ENCODE data around the gene AQP6.

AQP6 gene

DNA sequence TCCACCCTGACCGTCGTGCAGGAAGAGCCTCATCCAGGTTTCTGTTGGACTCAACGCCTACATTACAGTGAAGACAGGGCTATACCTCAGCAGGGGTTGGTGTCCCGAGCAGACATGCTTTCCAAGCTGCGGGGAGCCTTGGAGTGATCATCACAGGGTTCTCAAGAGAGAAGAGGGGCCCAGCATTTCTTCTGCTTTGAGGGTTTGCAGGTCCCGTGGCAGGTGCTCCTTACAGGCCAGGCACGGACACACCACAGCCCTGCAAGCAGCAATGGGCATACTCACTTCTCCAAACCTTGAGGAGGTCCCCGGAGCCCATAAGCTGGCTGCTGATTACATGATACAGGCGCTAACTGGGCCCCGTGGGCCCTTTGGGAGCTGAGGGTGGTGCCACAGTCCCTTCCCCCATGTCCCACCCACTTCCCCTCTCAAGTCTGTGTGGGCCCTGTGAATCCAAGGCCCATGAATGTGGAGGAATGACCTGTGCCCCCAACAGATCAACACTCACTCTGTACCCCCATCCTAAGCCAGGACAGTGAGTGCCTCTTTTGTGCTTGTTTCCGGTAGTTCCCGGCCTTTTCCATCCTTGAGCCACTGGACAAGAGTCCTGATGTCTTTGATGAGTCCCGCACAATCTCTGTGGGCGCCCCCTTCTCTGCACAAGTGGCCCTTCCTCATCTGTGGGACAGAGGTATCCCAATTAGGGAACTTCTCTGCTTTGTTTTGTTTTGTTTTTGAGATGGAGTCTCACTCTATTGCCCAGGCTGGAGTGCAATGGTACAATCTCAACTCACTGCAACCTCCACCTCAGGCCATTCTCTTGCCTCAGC lies 21.1 kb upstream of the AQP6 start:
- no peaks in the 10 kb centered on the region for H3K79me2 ChIP-seq (ENCODE audit: control insufficient read depth, insufficient read depth, low read length, unreplicated experiment)
- no peak overlapping the region for H2AFZ ChIP-seq (ENCODE audit: low read length, unreplicated experiment)
- H3K27ac ChIP-seq (ENCODE audit: low read depth, low read length), result no peak overlapping the region
- H3K4me3 ChIP-seq (ENCODE audit: low read depth, low read length), result no peak overlapping the region
- no peaks in the 10 kb centered on the region for H3K4me1 ChIP-seq (ENCODE audit: control insufficient read depth, insufficient read depth, low read length, unreplicated experiment)
- H3K36me3 ChIP-seq (ENCODE audit: insufficient read depth, low read length), result no peaks in the 10 kb centered on the region
- H3K27me3 ChIP-seq (ENCODE audit: insufficient read depth, low read length), result no peaks in the 10 kb centered on the region

GRCh38 chr12:49952391-49953055 lies 20.2 kb upstream of the AQP6 start:
- Histone ChIP-seq H3K36me3 (ENCODE audit: insufficient read depth, low read length) (no peaks in the 10 kb centered on the region), H3K27ac (ENCODE audit: low read depth, low read length) (no peak overlapping the region), H3K4me1 (ENCODE audit: control insufficient read depth, insufficient read depth, low read length, unreplicated experiment) (no peaks in the 10 kb centered on the region), H2AFZ (ENCODE audit: low read length, unreplicated experiment) (no peak overlapping the region), H3K79me2 (ENCODE audit: control insufficient read depth, insufficient read depth, low read length, unreplicated experiment) (no peaks in the 10 kb centered on the region), H3K27me3 (ENCODE audit: insufficient read depth, low read length) (no peaks in the 10 kb centered on the region), H3K4me3 (ENCODE audit: low read depth, low read length) (no peak overlapping the region)

DNA sequence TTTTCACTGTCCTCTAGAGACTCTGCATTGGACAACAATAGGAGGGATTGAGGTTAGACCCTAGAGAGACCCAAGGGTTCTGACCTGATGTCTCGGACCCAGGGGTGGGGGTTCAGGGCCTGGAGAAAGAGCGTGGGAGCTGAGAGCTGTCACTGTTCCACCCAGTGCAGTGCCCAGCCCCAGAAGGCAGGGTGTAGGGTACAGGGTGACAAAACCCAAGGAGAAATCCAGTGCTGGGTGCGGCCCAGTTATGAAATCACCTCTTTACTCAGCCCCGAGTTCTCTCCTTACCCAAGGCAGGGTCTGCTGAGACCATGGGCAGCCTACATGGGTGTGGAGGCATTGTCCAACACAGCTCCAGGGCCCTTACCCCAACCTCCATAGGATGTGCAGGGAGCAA lies 19.6 kb upstream of the AQP6 start:
- no peak overlapping the region for H2AFZ ChIP-seq (ENCODE audit: low read length, unreplicated experiment)

GRCh38 chr12:49953961-49954846 lies 18.5 kb upstream of the AQP6 start:
- H2AFZ ChIP-seq (ENCODE audit: low read length, unreplicated experiment), result no peak overlapping the region
- no peaks in the 10 kb centered on the region for H3K27me3 ChIP-seq (ENCODE audit: insufficient read depth, low read length)
- no peak overlapping the region for H3K4me3 ChIP-seq (ENCODE audit: low read depth, low read length)
- no peaks in the 10 kb centered on the region for H3K79me2 ChIP-seq (ENCODE audit: control insufficient read depth, insufficient read depth, low read length, unreplicated experiment)
- H3K4me1 ChIP-seq (ENCODE audit: control insufficient read depth, insufficient read depth, low read length, unreplicated experiment), result peaks cover 1% of the 10 kb centered on the region
- no peak overlapping the region for H3K27ac ChIP-seq (ENCODE audit: low read depth, low read length)
- no peaks in the 10 kb centered on the region for H3K36me3 ChIP-seq (ENCODE audit: insufficient read depth, low read length)

More for the DNA sequence above, 19.6 kb upstream of the AQP6 start:
- Histone ChIP-seq H3K36me3 (ENCODE audit: insufficient read depth, low read length) (no peaks in the 10 kb centered on the region), H3K4me3 (ENCODE audit: low read depth, low read length) (no peak overlapping the region), H3K79me2 (ENCODE audit: control insufficient read depth, insufficient read depth, low read length, unreplicated experiment) (no peaks in the 10 kb centered on the region), H3K4me1 (ENCODE audit: control insufficient read depth, insufficient read depth, low read length, unreplicated experiment) (no peaks in the 10 kb centered on the region), H3K27ac (ENCODE audit: low read depth, low read length) (no peak overlapping the region), H3K27me3 (ENCODE audit: insufficient read depth, low read length) (no peaks in the 10 kb centered on the region)

DNA sequence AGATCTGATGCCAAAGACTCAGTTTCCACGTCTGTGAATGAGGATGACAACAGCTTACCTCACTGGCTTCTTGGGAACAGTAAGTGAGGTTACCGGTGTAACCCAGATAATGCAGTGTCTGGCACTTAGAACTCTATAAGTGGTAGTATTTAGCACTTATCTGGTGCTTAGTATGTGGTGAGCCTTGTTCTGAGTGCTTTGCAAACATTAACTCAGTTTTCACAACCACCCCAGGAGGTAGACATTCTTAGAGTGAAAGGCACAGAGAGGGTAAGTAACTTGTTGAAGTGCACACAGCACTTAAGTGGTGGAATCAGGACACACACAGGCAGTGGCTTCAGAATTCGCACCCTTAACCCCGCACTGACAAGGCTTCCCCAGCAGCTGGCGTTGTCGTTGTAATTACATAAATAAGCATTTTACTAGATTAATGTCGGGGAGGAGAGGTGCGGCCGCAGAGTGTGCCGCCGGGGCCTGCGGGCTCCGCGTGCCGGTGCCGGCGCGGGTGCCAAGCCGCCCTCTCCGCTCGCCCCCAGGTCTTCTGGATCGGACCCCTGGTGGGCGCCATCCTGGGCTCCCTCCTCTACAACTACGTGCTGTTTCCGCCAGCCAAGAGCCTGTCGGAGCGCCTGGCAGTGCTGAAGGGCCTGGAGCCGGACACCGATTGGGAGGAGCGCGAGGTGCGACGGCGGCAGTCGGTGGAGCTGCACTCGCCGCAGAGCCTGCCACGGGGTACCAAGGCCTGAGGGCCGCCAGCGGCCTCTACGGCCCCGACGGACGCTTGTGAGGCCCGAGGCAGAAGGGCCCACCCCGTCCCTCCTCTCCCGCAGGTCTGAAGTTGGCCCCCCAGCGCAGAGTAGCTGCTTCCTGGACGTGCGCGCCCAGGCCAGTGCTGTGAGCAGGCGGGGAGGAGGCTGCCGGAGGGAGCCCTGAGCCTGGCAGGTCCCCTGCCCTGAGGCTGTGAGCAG lies 17.6 kb upstream of the AQP6 start:
- peaks cover 11% of the 10 kb centered on the region for H3K4me1 ChIP-seq (ENCODE audit: control insufficient read depth, insufficient read depth, low read length, unreplicated experiment)
- H3K79me2 ChIP-seq (ENCODE audit: control insufficient read depth, insufficient read depth, low read length, unreplicated experiment), result no peaks in the 10 kb centered on the region
- no peaks in the 10 kb centered on the region for H3K36me3 ChIP-seq (ENCODE audit: insufficient read depth, low read length)
- H3K27me3 ChIP-seq (ENCODE audit: insufficient read depth, low read length), result no peaks in the 10 kb centered on the region
- H3K4me3 ChIP-seq (ENCODE audit: low read depth, low read length), result no peak overlapping the region
- H3K27ac ChIP-seq (ENCODE audit: low read depth, low read length), result no peak overlapping the region
- no peak overlapping the region for H2AFZ ChIP-seq (ENCODE audit: low read length, unreplicated experiment)

DNA sequence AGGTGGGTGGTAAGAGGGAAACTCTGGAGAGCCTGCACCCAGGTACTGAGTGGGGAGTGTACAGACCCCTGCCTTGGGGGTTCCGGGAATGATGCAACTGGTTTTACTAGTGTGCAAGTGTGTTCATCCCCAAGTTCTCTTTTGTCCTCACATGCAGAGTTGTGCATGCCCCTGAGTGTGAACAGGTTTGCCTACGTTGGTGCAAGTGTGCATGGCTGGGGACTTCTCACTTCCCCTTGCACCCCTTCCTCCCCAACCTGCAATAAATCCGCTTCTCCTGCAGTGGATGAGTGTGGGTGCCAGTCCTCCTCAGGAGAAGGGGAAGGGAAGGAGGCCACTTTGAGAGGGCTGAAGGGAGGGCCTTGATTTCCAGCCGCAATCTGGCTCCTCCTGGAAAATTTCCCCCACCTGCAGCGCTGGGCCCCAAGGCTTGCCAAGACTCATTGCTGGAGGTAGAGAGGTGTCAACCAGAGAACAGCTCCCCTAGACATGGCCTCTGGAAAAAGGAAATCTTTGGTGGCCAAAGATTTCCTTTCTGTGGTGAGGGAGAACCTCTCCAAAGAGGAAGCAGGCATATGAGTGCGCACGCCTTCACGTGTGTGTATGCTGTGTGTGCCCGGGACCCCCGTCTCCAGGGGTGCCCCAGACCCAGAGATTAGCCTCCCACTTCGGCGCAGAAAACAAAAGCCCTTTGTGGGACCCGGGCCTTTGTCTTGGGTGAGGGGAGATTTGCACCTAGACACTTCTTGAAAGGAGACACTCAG lies 16.7 kb upstream of the AQP6 start:
- H2AFZ ChIP-seq (ENCODE audit: low read length, unreplicated experiment), result no peak overlapping the region
- H3K4me1 ChIP-seq (ENCODE audit: control insufficient read depth, insufficient read depth, low read length, unreplicated experiment), result peaks cover 19% of the 10 kb centered on the region
- H3K27me3 ChIP-seq (ENCODE audit: insufficient read depth, low read length), result peaks cover 9% of the 10 kb centered on the region

DNA sequence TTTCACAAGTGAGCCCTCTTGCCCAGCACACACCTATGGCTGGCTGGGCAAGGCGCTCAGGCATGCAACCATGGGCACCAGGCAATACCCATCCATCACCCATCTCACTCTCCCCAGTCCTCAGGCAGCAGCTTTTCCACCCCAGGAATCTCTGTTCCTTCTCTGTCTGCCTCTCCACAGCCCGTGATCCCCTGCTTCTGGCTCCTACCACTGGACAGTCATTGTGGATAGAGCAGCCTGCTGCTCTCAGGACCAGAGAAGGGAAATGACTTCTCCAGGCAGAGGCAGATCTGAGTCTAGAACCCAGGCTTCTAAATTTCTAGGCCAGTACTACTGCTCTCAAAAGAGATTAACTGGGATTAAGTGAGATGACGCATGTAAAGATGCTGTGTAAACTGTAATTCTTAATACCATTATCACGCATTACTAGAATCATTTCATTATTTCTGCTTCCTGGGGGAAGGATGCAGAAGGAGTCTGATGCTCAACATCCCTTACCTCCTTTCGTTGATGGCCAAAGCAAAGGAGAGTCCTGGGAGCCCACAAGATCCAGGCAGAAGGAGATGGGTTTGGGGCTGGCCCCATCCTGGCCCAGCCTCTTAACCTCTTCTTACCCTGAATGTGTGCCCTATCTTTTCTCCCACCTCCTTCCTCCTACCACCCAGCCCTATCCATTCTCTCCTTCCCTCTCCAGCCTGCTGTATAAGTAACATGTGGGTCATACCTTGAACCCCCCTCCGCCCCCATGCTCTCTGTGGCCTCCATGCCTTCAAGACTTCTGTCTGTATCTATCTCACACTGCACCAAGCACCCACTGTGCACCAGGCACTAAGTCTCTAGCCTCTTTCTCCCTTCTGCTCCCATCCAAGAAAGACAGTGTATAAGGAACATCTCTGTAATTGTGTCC lies 15.8 kb upstream of the AQP6 start:
- Histone ChIP-seq H3K27me3 (ENCODE audit: insufficient read depth, low read length) (peaks cover 14% of the 10 kb centered on the region), H3K79me2 (ENCODE audit: control insufficient read depth, insufficient read depth, low read length, unreplicated experiment) (no peaks in the 10 kb centered on the region), H3K4me3 (ENCODE audit: low read depth, low read length) (no peak overlapping the region), H3K4me1 (ENCODE audit: control insufficient read depth, insufficient read depth, low read length, unreplicated experiment) (peaks cover 19% of the 10 kb centered on the region), H2AFZ (ENCODE audit: low read length, unreplicated experiment) (no peak overlapping the region), H3K27ac (ENCODE audit: low read depth, low read length) (no peak overlapping the region), H3K36me3 (ENCODE audit: insufficient read depth, low read length) (no peaks in the 10 kb centered on the region)

More for the DNA sequence above, 16.7 kb upstream of the AQP6 start:
- no peaks in the 10 kb centered on the region for H3K36me3 ChIP-seq (ENCODE audit: insufficient read depth, low read length)
- H3K4me3 ChIP-seq (ENCODE audit: low read depth, low read length), result no peak overlapping the region
- H3K27ac ChIP-seq (ENCODE audit: low read depth, low read length), result no peak overlapping the region
- no peaks in the 10 kb centered on the region for H3K79me2 ChIP-seq (ENCODE audit: control insufficient read depth, insufficient read depth, low read length, unreplicated experiment)

DNA sequence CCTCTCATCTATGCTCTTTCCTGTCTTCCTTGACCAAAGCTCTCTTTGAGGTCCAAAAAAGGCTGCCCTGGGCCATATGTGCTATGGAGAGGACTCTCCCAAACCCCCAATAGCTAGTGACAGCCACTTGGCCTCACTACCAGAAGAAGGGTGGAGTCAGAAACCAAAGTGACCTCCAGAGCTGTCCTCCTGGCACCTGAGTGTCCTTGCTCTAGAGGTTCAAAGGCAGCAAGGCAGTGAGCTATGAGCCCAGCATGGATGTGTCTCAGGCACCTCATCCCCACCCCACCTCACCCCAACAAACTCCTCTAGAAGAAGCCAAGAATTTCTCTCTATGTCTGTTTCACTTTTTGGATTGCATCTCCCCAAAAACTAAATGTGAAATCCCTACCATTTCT lies 15.2 kb upstream of the AQP6 start:
- Histone ChIP-seq H3K4me3 (ENCODE audit: low read depth, low read length) (no peak overlapping the region), H3K27me3 (ENCODE audit: insufficient read depth, low read length) (peaks cover 18% of the 10 kb centered on the region), H3K36me3 (ENCODE audit: insufficient read depth, low read length) (no peaks in the 10 kb centered on the region), H3K79me2 (ENCODE audit: control insufficient read depth, insufficient read depth, low read length, unreplicated experiment) (no peaks in the 10 kb centered on the region), H3K27ac (ENCODE audit: low read depth, low read length) (no peak overlapping the region), H3K4me1 (ENCODE audit: control insufficient read depth, insufficient read depth, low read length, unreplicated experiment) (peaks cover 20% of the 10 kb centered on the region), H2AFZ (ENCODE audit: low read length, unreplicated experiment) (no peak overlapping the region)

Data from ACC112 (cell line).